Smooth muscle cell (in vitro differentiated cells): Measurements from ENCODE around the gene FSTL4. TPM values are rescaled to one million over a fixed set of nuclear protein-coding genes. Genes with fewer than 3 reads are reported as not detected.

ENCODE experiments used
- DNase-seq: peaks from one replicate; lab custom pipeline; 2025; ENCODE audit not compliant: unreplicated experiment; lab: John Stamatoyannopoulos, UW
- H2AFZ ChIP-seq: fragments of 200-600 bp; sonication (generic); 2 replicates; pipeline ENCODE4 v1.6.0; 2016; ENCODE audit warnings: antibody characterized with exemption, low read depth, mild to moderate bottlenecking
- H3F3A ChIP-seq: fragments of 200-600 bp; sonication (generic); 2 replicates; pipeline ENCODE4 v1.6.0; 2017; ENCODE audit warnings: antibody characterized with exemption, low read depth
- H3K27ac ChIP-seq: fragments of 200-600 bp; sonication (generic); 2 replicates; pipeline ENCODE4 v1.5.1; 2016; ENCODE audit warnings: low read depth, mild to moderate bottlenecking
- H3K27me3 ChIP-seq: fragments of 200-600 bp; sonication (generic); 2 replicates; pipeline ENCODE4 v1.6.1; 2016; ENCODE audit warnings: low read depth, mild to moderate bottlenecking
- H3K36me3 ChIP-seq: fragments of 200-600 bp; sonication (generic); 2 replicates; pipeline ENCODE4 v1.5.1; 2016; ENCODE audit warnings: low read depth
- H3K4me1 ChIP-seq: fragments of 200-600 bp; sonication (generic); 2 replicates; pipeline ENCODE4 v1.5.1; 2016; ENCODE audit warnings: low read depth
- H3K4me2 ChIP-seq: fragments of 200-600 bp; sonication (generic); 2 replicates; pipeline ENCODE4 v1.6.0; 2016; ENCODE audit warnings: mild to moderate bottlenecking
- H3K4me3 ChIP-seq: fragments of 200-600 bp; sonication (generic); 2 replicates; pipeline ENCODE4 v1.5.1; 2016; ENCODE audit warnings: mild to moderate bottlenecking
- H3K79me2 ChIP-seq: fragments of 200-600 bp; sonication (generic); 2 replicates; pipeline ENCODE4 v1.6.0; 2016; ENCODE audit warnings: low read depth, mild to moderate bottlenecking
- H3K9ac ChIP-seq: fragments of 200-600 bp; sonication (generic); 2 replicates; pipeline ENCODE4 v1.6.0; 2016; ENCODE audit warnings: low read depth
- H3K9me3 ChIP-seq: fragments of 200-600 bp; sonication (generic); replicated peaks from 2 replicates; pipeline ENCODE4 v1.5.1; 2016; ENCODE audit warnings: low read depth
- H4K20me1 ChIP-seq: fragments of 200-600 bp; sonication (generic); 2 replicates; pipeline ENCODE4 v1.6.0; 2016; ENCODE audit warnings: low read depth
- WGBS: methylation state at CpG from one replicate; pipeline ENCODE4 v1.1.7; 2016; ENCODE audit warnings: low lambda C conversion rate; 5-methylcytosine and 5-hydroxymethylcytosine counted together
- polyA plus RNA-seq: library from polyadenylated mRNA; unstranded; fragments of >200 nt; fragmentation: Nextera tagmentation; extraction: Ambion mirVana; gene quantifications from 2 replicates; pipeline ENCODE4 v1.2.1, GENCODE V29; 2016
- total RNA-seq: library from RNA; depleted of rRNA; stranded (reverse); fragments of >200 nt; gene quantifications from 2 replicates; pipeline ENCODE4 v1.2.3, GENCODE V29; 2014
- TF ChIP-seq, protein P1 (sequence below): fragments of 200-600 bp; sonication (generic); IDR thresholded peaks from 2 replicates; pipeline ENCODE4 v1.5.1; 2017; ENCODE audit warnings: borderline replicate concordance, mild to moderate bottlenecking, antibody characterized with exemption; ENCODE audit not compliant: insufficient read depth, poor library complexity, severe bottlenecking

The FSTL4 gene
- total and polyA plus RNA-seq, 2 experiments from 2014 or later = 0.49 TPM; not detected in 1

GRCh38 chr5:133467335-133467779 lies 145.0 kb downstream of the FSTL4 start:
- H4K20me1 ChIP-seq = no peaks in the 10 kb centered on the region
- WGBS = 73% methylated on average over 7 of the region's 7 CpGs
- H3K4me2 ChIP-seq = no peak overlapping the region
- no peaks in the 10 kb centered on the region for H3K36me3 ChIP-seq
- no peak overlapping the region for H2AFZ ChIP-seq
- peaks cover 7% of the 10 kb centered on the region for H3K27me3 ChIP-seq
- TF ChIP-seq, protein P1, sequence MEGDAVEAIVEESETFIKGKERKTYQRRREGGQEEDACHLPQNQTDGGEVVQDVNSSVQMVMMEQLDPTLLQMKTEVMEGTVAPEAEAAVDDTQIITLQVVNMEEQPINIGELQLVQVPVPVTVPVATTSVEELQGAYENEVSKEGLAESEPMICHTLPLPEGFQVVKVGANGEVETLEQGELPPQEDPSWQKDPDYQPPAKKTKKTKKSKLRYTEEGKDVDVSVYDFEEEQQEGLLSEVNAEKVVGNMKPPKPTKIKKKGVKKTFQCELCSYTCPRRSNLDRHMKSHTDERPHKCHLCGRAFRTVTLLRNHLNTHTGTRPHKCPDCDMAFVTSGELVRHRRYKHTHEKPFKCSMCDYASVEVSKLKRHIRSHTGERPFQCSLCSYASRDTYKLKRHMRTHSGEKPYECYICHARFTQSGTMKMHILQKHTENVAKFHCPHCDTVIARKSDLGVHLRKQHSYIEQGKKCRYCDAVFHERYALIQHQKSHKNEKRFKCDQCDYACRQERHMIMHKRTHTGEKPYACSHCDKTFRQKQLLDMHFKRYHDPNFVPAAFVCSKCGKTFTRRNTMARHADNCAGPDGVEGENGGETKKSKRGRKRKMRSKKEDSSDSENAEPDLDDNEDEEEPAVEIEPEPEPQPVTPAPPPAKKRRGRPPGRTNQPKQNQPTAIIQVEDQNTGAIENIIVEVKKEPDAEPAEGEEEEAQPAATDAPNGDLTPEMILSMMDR = no peak
- no peak for DNase-seq
- no peaks in the 10 kb centered on the region for H3K79me2 ChIP-seq
- H3K4me1 ChIP-seq = no peaks in the 10 kb centered on the region
- no peaks in the 10 kb centered on the region for H3F3A ChIP-seq
- H3K9ac ChIP-seq = no peak overlapping the region
- H3K27ac ChIP-seq = no peak overlapping the region
- no peak overlapping the region for H3K4me3 ChIP-seq
- no peaks in the 10 kb centered on the region for H3K9me3 ChIP-seq

GRCh38 chr5:133466556-133467334 lies 145.6 kb downstream of the FSTL4 start:
- TF ChIP-seq, protein P1 = no peak
- Histone ChIP-seq H3K27me3 (peaks cover 7% of the 10 kb centered on the region), H3K4me2 (no peak overlapping the region), H2AFZ (no peak overlapping the region), H3K4me1 (no peaks in the 10 kb centered on the region), H3K4me3 (no peak overlapping the region), H3K36me3 (no peaks in the 10 kb centered on the region), H3K9ac (no peak overlapping the region), H3K27ac (no peak overlapping the region), H3K9me3 (no peaks in the 10 kb centered on the region), H3F3A (no peaks in the 10 kb centered on the region), H4K20me1 (no peaks in the 10 kb centered on the region), H3K79me2 (no peaks in the 10 kb centered on the region)
- DNase-seq = no peak
- WGBS = 70% methylated on average over 5 of the region's 5 CpGs

- DNase-seq = no peak
- Histone ChIP-seq H3K4me3 (no peak overlapping the region), H3K9me3 (no peaks in the 10 kb centered on the region), H3F3A (no peaks in the 10 kb centered on the region), H3K27ac (no peak overlapping the region), H2AFZ (no peak overlapping the region), H3K4me2 (no peak overlapping the region), H3K9ac (no peak overlapping the region), H4K20me1 (no peaks in the 10 kb centered on the region), H3K27me3 (peaks cover 3% of the 10 kb centered on the region), H3K79me2 (no peaks in the 10 kb centered on the region), H3K36me3 (no peaks in the 10 kb centered on the region), H3K4me1 (no peaks in the 10 kb centered on the region)
- WGBS = 92% methylated on average over 6 of the region's 6 CpGs
- TF ChIP-seq, protein P1 = no peak
Observed at GRCh38 chr5:133464013-133464412, 148.3 kb downstream of the FSTL4 start.
